Esophagus squamous epithelium (tissue), 4 donors: ENCODE results near the gene BEND7.

ENCODE experiments used
- POLR2A ChIP-seq, 4 donors: fragments of 450-650 bp; IDR thresholded peaks; one replicate each; pipeline ENCODE4 v1.6.1; 2017; ENCODE audit warnings: antibody characterized with exemption in 4 of 4, mild to moderate bottlenecking in 4 of 4, moderate library complexity in 3 of 4
- TF ChIP-seq, protein P1 (sequence below), 6 experiments: fragments of 450-650 bp in 4 of 6; fragments of 200-600 bp in 2 of 6; sonication (generic) in 2 of 6; IDR thresholded peaks; one replicate each; pipeline ENCODE4 v1.5.1; 2016 to 2019; ENCODE audit warnings: antibody characterized with exemption in 6 of 6, mild to moderate bottlenecking in 4 of 6, moderate library complexity in 4 of 6

DNA sequence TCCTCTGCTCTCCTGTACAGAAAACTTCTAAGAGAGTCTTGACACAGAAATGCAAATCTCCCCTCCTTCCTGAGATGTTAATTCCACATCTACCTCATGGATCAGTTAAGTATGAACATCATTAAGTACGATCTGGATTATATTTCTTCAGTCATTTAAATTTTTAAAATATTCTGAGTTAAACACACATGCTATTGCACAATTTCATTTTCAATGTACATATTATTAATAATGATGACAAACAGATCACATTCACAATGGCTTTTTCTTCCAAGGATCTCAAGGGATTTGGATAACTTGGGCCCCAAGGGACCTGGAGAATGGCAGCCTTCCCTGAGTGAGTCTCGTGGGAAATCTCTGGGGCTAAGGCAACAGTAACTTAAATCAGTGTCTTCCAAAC is 16.2 kb downstream of the BEND7 start:
- TF ChIP-seq, protein P1, sequence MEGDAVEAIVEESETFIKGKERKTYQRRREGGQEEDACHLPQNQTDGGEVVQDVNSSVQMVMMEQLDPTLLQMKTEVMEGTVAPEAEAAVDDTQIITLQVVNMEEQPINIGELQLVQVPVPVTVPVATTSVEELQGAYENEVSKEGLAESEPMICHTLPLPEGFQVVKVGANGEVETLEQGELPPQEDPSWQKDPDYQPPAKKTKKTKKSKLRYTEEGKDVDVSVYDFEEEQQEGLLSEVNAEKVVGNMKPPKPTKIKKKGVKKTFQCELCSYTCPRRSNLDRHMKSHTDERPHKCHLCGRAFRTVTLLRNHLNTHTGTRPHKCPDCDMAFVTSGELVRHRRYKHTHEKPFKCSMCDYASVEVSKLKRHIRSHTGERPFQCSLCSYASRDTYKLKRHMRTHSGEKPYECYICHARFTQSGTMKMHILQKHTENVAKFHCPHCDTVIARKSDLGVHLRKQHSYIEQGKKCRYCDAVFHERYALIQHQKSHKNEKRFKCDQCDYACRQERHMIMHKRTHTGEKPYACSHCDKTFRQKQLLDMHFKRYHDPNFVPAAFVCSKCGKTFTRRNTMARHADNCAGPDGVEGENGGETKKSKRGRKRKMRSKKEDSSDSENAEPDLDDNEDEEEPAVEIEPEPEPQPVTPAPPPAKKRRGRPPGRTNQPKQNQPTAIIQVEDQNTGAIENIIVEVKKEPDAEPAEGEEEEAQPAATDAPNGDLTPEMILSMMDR (IDR thresholded peaks at IDR 0.05) = no peak
- TF ChIP-seq POLR2A (IDR thresholded peaks at IDR 0.05) = no peak
